MM.1S (cell line): ENCODE measurements around the gene LSR.

Source experiments
- DNase-seq: peaks from one replicate; pipeline ENCODE4 v3.0.0-alpha.2; 2015
- H2AFZ ChIP-seq: fragments of 300-600 bp; sonication (generic); 2 replicates; pipeline ENCODE4 v1.6.0; 2016; ENCODE audit warnings: antibody characterized with exemption, low read length
- H3F3A ChIP-seq: fragments of 300-600 bp; sonication (generic); 2 replicates; pipeline ENCODE4 v1.6.1; 2016; ENCODE audit warnings: mild to moderate bottlenecking, antibody characterized with exemption, low read length, moderate library complexity, mixed read lengths; ENCODE audit not compliant: insufficient read depth
- H3K27ac ChIP-seq: fragments of 300-600 bp; sonication (generic); 2 replicates; pipeline ENCODE4 v1.5.1; 2016; ENCODE audit warnings: mild to moderate bottlenecking, low read length
- H3K27me3 ChIP-seq: fragments of 300-600 bp; sonication (generic); replicated peaks from 2 replicates; pipeline ENCODE4 v1.6.0; 2016; ENCODE audit warnings: low read length; ENCODE audit not compliant: insufficient read depth
- H3K36me3 ChIP-seq: fragments of 300-600 bp; sonication (generic); replicated peaks from 2 replicates; pipeline ENCODE4 v1.6.1; 2016; ENCODE audit warnings: mild to moderate bottlenecking, low read length, mixed read lengths; ENCODE audit not compliant: insufficient read depth
- H3K4me1 ChIP-seq: fragments of 300-600 bp; sonication (generic); 2 replicates; pipeline ENCODE4 v1.6.1; 2016; ENCODE audit warnings: low read length, mixed read lengths
- H3K4me2 ChIP-seq: fragments of 300-600 bp; sonication (generic); 2 replicates; pipeline ENCODE4 v1.6.0; 2016; ENCODE audit warnings: low read depth, low read length
- H3K4me3 ChIP-seq: fragments of 300-600 bp; sonication (generic); 2 replicates; pipeline ENCODE4 v1.5.1; 2016; ENCODE audit warnings: low read length, mixed read lengths
- H3K79me2 ChIP-seq: fragments of 300-600 bp; sonication (generic); 2 replicates; pipeline ENCODE4 v1.6.1; 2016; ENCODE audit warnings: mixed run types, low read length, mixed read lengths
- H3K9ac ChIP-seq: fragments of 300-600 bp; sonication (generic); 2 replicates; pipeline ENCODE4 v1.6.1; 2016; ENCODE audit warnings: low read length, mixed read lengths
- H3K9me2 ChIP-seq: fragments of 300-600 bp; sonication (generic); replicated peaks from 2 replicates; pipeline ENCODE4 v1.6.1; 2016; ENCODE audit warnings: mild to moderate bottlenecking, low read length, mixed read lengths; ENCODE audit not compliant: insufficient read depth
- H3K9me3 ChIP-seq: fragments of 300-600 bp; sonication (generic); replicated peaks from 2 replicates; pipeline ENCODE4 v1.6.1; 2016; ENCODE audit warnings: mild to moderate bottlenecking, low read length, mixed read lengths; ENCODE audit not compliant: insufficient read depth
- H4K20me1 ChIP-seq: fragments of 300-600 bp; sonication (generic); 2 replicates; pipeline ENCODE4 v1.6.1; 2016; ENCODE audit warnings: mild to moderate bottlenecking, low read length, moderate library complexity, mixed read lengths; ENCODE audit not compliant: insufficient read depth
- CTCF ChIP-seq: fragments of 300-600 bp; sonication (generic); IDR thresholded peaks from 2 replicates; pipeline ENCODE4 v1.5.1; 2016; ENCODE audit warnings: antibody characterized with exemption, low read length, mixed read lengths
- EZH2 ChIP-seq: fragments of 300-600 bp; sonication (generic); optimal IDR thresholded peaks from 2 replicates; pipeline ENCODE3; 2017; ENCODE audit warnings: low read depth, mild to moderate bottlenecking, antibody characterized with exemption, low read length, mixed read lengths
- EZH2phosphoT487 ChIP-seq: fragments of 300-600 bp; sonication (generic); IDR thresholded peaks from 2 replicates; pipeline ENCODE4 v1.6.1; 2018; ENCODE audit warnings: antibody characterized with exemption, low read length

The LSR gene

GRCh38 chr19:35268536-35269437 lies 20.0 kb downstream of the LSR start, which contains the start of gene USF2:
TSS of gene USF2 (plus strand) at chr19:35268962. CDS start at chr19:35269102, 140 bp downstream.
- Histone ChIP-seq H3K36me3 (0 out of 2 replicates have a peak, but pooled peaks cover 2% of the 10 kb centered on the region), H4K20me1 (no peaks in the 10 kb centered on the region), H3K27ac (peak within 1 kb of the TSS; percentile 45; the same call in 1 of the 2 replicates), H3K4me2 (peak within 1 kb of the TSS; percentile 93), H3K27me3 (no peaks in the 10 kb centered on the region), H3K9ac (peak within 1 kb of the TSS; percentile 73), H3K4me1 (no peaks in the 10 kb centered on the region), H3K9me3 (no peaks in the 10 kb centered on the region), H3K4me3 (peak within 1 kb of the TSS; percentile 73), H2AFZ (peak within 1 kb of the TSS; percentile 40), H3F3A (peaks cover 10% of the 10 kb centered on the region), H3K9me2 (no peaks in the 10 kb centered on the region), H3K79me2 (peaks cover 33% of the 10 kb centered on the region)
- peak; percentile 73 for DNase-seq
- TF ChIP-seq EZH2 (no peak), EZH2phosphoT487 (no peak), CTCF (no peak)

GRCh38 chr19:35269438-35270117 lies 20.8 kb downstream of the LSR start:
- Histone ChIP-seq H3K4me3 (peak overlapping the region; percentile 60), H3K27ac (peak overlapping the region; percentile 38; the same call in 1 of the 2 replicates), H3F3A (peaks cover 9% of the 10 kb centered on the region), H3K36me3 (0 out of 2 replicates have a peak, but pooled peaks cover 2% of the 10 kb centered on the region), H3K27me3 (no peaks in the 10 kb centered on the region), H3K9me2 (no peaks in the 10 kb centered on the region), H4K20me1 (no peaks in the 10 kb centered on the region), H3K9ac (peak overlapping the region; percentile 59), H2AFZ (no peak overlapping the region), H3K9me3 (no peaks in the 10 kb centered on the region), H3K4me2 (peak overlapping the region; percentile 77), H3K79me2 (peaks cover 33% of the 10 kb centered on the region), H3K4me1 (no peaks in the 10 kb centered on the region)
- TF ChIP-seq CTCF (peak; percentile 50), EZH2phosphoT487 (no peak), EZH2 (no peak)
- DNase-seq = peak; percentile 79

GRCh38 chr19:35270381-35270811 lies 21.6 kb downstream of the LSR start:
- H4K20me1 ChIP-seq = no peaks in the 10 kb centered on the region
- no peaks in the 10 kb centered on the region for H3K9me2 ChIP-seq
- no peaks in the 10 kb centered on the region for H3K9me3 ChIP-seq
- H3K27me3 ChIP-seq = no peaks in the 10 kb centered on the region
- no peak overlapping the region for H3K9ac ChIP-seq
- no peak overlapping the region for H3K4me2 ChIP-seq
- H3K4me1 ChIP-seq = no peaks in the 10 kb centered on the region
- 0 out of 2 replicates have a peak, but pooled peaks cover 2% of the 10 kb centered on the region for H3K36me3 ChIP-seq
- TF ChIP-seq EZH2 (no peak), EZH2phosphoT487 (no peak), CTCF (no peak)
- H3K27ac ChIP-seq = no peak overlapping the region
- no peak overlapping the region for H3K4me3 ChIP-seq
- H3K79me2 ChIP-seq = peaks cover 33% of the 10 kb centered on the region
- DNase-seq = no peak
- no peak overlapping the region for H2AFZ ChIP-seq
- H3F3A ChIP-seq = 0 out of 2 replicates have a peak, but pooled peaks cover 1% of the 10 kb centered on the region
